NB4 (cell line): Measurements from ENCODE around the gene SETD3.

ENCODE experiments used
- CTCF ChIP-seq: IDR thresholded peaks from one replicate; pipeline ENCODE4 v1.5.1; 2012; ENCODE audit warnings: low read depth, low read length
- MAX ChIP-seq: IDR thresholded peaks from 2 replicates; pipeline ENCODE4 v1.6.1; 2011; ENCODE audit warnings: low read depth, low read length
- MYC ChIP-seq: IDR thresholded peaks from 2 replicates; pipeline ENCODE4 v1.6.1; 2011; ENCODE audit warnings: low read depth, low read length
- POLR2A ChIP-seq: IDR thresholded peaks from 2 replicates; pipeline ENCODE4 v1.6.1; 2011; ENCODE audit warnings: mild to moderate bottlenecking; ENCODE audit not compliant: insufficient read length; ENCODE audit errors: extremely low read depth

- TF ChIP-seq CTCF, result no peak
- TF ChIP-seq POLR2A, result no peak
- no peak for TF ChIP-seq MYC
- TF ChIP-seq MAX, result no peak
These were observed 46.9 kb upstream of the SETD3 start for GRCh38 chr14:99527427-99528076.
